HG03175 (cell line): Measurements from ENCODE around the gene FRG2B.
"Not testable (repeated sequence)": the region's sequence is repeated elsewhere in the genome, so short reads cannot be mapped to it uniquely, and the experiment has no call there.

ENCODE experiments used
- ATAC-seq: cut with Tn5 transposase; IDR thresholded peaks from one replicate; pipeline ENCODE4 v1.9.1; 2021; ENCODE audit warnings: mild to moderate bottlenecking, moderate library complexity; ENCODE audit not compliant: unreplicated experiment

FRG2B gene

GRCh38 chr10:133626695-133627094 is at the start of gene FRG2B:
TSS of gene FRG2B (minus strand) at chr10:133626795. CDS start at chr10:133626742, 53 bp downstream.
- ATAC-seq = not testable (repeated sequence)

DNA sequence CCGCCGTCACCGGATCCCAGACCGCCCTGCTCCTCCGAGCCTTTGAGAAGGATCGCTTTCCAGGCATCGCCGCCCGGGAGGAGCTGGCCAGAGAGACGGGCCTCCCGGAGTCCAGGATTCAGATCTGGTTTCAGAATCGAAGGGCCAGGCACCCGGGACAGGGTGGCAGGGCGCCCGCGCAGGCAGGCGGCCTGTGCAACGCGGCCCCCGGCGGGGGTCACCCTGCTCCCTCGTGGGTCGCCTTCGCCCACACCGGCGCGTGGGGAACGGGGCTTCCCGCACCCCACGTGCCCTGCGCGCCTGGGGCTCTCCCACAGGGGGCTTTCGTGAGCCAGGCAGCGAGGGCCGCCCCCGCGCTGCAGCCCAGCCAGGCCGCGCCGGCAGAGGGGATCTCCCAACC is 40.9 kb upstream of the FRG2B start:
- ATAC-seq = not testable (repeated sequence)

GRCh38 chr10:133663544-133664160 is 37.1 kb upstream of the FRG2B start:
- not testable (repeated sequence) for ATAC-seq

DNA sequence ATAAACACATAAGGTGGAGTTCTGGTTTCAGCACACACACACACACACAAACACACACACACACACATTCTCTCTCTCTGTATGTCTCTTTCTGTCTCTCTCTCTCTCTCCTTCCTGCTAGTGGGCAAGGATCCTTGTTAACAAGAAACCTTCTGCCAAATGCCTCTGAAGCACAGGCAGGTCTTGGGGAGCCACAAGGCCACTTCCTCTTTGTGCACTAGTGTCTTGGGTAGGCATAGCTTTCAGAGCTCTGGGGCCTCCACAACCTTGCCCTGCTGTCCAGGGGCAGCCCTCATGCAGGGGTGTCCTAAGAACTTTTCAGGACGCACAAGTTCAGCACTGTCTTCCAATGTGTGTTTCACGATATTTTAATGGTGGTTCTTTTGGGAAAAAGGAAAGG is 34.5 kb upstream of the FRG2B start:
- not testable (repeated sequence) for ATAC-seq

DNA sequence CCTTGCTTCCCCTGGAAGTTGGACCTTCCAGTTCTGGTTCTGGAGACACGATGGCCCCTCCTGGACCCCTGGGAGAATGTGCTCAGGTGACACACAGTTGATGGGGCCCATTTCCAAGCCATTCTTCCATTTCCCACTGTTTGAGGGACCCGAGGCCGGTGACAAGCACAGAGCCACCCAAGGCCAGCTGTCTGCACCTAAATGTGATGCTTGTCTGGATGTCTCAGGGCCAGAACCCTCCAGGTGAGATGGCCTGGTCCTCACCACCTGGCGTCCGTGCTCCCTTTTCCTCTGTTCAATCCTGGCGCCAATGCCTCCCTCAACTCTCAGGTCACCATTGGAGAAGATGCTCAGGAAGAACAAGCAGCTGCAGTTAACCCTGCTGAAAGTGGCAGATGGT is 33.9 kb upstream of the FRG2B start:
- ATAC-seq = not testable (repeated sequence)

- ATAC-seq = not testable (repeated sequence)
These were observed 30.7 kb upstream of the FRG2B start for GRCh38 chr10:133657276-133657675.

GRCh38 chr10:133648872-133649455 is 22.4 kb upstream of the FRG2B start:
- not testable (repeated sequence) for ATAC-seq

GRCh38 chr10:133647075-133647748 is 20.6 kb upstream of the FRG2B start:
- peak; percentile 96 for ATAC-seq

DNA sequence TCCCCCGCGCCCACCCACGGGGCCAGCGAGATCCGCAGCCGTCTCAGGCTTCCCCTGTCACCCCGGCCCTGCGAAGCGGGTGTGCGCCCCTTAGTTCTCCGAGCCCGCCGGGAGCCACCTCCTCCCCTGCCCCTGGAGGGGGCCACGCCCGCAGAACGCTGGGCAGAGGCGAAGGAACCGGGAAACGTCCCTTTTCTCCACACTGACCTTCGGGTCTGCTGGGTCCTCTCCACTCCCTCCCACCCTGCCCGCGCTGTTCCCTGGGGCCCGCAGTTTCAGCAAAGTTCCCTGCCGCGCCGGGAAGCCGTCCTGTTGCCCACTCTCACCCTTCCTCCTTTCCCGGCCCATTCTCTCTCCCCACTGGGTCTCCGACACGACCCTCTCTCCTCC is 11.2 kb upstream of the FRG2B start:
- not testable (repeated sequence) for ATAC-seq

- ATAC-seq = not testable (repeated sequence)
These were observed 10.7 kb upstream of the FRG2B start for GRCh38 chr10:133637202-133637845.

DNA sequence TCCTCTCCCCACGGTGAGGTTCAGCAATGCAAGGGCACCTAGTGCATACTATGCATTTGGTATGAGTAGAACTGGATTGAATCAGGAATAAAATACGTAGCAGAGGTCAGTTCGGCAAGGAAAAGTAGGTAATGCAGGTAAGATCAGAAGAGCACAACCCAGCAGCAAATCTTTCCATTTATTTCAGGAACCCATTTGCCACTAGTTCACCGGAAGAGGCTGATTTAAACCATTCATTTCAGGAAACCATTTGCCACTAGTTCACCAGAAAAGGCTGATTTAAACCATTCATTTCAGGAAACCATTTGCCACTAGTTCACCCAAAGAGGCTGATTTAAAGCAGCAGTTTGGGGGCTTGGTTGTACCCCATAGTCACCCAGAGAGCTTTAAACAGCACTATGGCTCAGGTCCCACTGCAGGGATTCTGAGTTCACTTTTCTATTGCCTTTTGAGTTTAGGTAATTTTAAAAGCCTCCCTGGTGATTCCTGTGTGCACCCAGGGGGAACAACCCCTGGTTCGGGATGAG is 4.2 kb upstream of the FRG2B start:
- not testable (repeated sequence) for ATAC-seq

- ATAC-seq = not testable (repeated sequence)
These were observed 4.1 kb downstream of the FRG2B start for GRCh38 chr10:133622544-133622943.

DNA sequence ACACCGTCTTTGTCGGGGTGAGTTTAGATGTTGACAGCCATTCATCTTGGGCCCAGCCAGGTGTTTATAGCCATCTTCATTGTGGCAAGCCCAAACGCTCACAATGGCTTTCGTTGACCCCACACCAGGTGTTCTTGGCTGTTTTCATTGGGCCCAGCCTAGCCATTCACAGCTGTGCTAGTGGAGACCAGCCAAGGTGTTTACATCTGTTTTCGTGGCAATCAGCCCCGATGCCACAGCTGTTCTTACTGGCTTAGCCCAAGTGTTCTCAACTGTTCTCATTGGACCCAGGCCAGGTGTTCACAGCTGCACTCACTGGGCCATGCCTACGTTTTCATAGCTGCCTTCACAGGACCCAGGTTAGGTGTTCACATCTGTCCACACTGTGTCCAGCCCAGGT is 7.7 kb downstream of the FRG2B start:
- no peak for ATAC-seq

DNA sequence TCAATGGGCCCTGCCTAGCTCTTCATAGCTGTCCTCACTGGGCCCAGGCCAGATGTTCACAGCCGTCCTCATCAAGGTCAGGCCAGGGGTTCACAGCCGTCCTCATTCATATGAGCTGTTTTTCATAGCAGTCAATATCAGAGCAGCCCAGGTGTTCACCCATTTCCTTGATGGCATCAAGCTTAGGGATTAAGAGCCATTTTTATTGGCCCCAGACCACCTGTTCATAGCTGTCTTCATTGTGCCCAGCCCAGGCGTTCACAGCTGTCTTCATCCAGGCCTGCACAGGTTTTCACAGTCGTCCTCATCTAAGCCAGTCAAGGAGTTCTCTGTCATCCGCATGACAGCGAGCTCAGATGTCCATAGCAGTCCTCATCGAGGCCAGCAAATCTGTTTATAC is 9.4 kb downstream of the FRG2B start:
- ATAC-seq = no peak

DNA sequence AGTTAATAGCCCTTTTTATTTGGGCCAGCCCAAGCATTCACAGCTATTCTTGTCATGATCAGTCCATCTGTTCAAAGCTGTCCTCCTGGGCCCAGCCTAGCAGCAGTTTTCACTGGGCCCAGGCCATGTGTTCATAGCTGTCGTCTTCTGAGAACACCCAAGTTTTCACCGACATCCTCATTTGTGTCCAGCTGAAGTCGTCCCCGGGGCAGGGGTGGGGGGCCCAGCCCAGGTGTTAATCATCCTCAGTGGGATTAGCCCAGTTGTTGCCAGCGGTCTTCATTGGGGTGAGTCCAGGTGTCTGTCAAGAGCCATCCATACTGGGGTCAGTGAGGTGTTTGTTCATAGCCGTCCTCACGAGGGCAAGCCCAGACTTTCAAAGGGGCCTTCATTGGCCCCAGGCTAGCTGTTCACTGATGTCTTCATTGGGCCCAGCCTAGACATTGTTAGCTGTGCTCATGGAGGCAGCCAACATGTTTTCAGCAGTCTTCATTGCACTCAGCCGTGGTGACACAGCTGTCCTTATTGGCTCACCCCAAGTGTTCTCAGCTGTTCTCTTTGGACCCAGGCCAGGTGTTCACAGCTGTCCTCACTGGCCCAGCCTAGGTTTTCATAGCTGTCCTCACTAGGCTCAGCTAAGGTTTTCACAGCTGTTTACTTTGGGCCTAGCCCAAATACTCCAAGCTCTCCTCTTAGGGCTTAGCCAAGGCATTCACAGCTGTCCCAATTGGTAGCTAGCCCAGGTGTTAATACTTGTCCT is 10.0 kb downstream of the FRG2B start:
- no peak for ATAC-seq

GRCh38 chr10:133614830-133615580 is 11.6 kb downstream of the FRG2B start:
- ATAC-seq = no peak

GRCh38 chr10:133613699-133614098 is 12.9 kb downstream of the FRG2B start:
- ATAC-seq = no peak

- ATAC-seq = no peak
These were observed 15.5 kb downstream of the FRG2B start for GRCh38 chr10:133611079-133611478.

GRCh38 chr10:133608855-133609254 is 17.7 kb downstream of the FRG2B start:
- ATAC-seq = no peak

GRCh38 chr10:133603434-133603833 is 23.2 kb downstream of the FRG2B start:
- not testable (repeated sequence) for ATAC-seq
